Transverse colon (tissue), 4 donors: ENCODE data around the gene ANLN.
"Not testable (repeated sequence)": the region's sequence is repeated elsewhere in the genome, so short reads cannot be mapped to it uniquely, and the experiment has no call there.

Experiments used
- EP300 ChIP-seq: sonication (generic); formaldehyde crosslinking; IDR thresholded peaks from one replicate; pipeline ENCODE4 v1.6.1; 2017; ENCODE audit warnings: antibody characterized with exemption, low read depth
- POLR2A ChIP-seq: fragments of 450-650 bp; IDR thresholded peaks from one replicate; pipeline ENCODE4 v1.6.1; 2016; ENCODE audit warnings: antibody characterized with exemption, mild to moderate bottlenecking, moderate library complexity
- POLR2AphosphoS5 ChIP-seq, 3 donors: sonication (generic); formaldehyde crosslinking; IDR thresholded peaks; one replicate each; pipeline ENCODE4 v1.6.1; 2016; ENCODE audit warnings: antibody characterized with exemption in 3 of 3
- TF ChIP-seq, protein P1 (sequence below), 5 experiments: fragments of 200-600 bp in 3 of 5; fragments of 450-650 bp in 2 of 5; sonication (generic) in 3 of 5; IDR thresholded peaks; 1 replicate in 2 of 5; 2 replicates in 3 of 5; pipeline ENCODE4 v1.5.1; 2016 to 2017; ENCODE audit warnings: antibody characterized with exemption in 5 of 5, inconsistent platforms in 3 of 5, mild to moderate bottlenecking in 2 of 5, moderate library complexity in 1 of 5

DNA sequence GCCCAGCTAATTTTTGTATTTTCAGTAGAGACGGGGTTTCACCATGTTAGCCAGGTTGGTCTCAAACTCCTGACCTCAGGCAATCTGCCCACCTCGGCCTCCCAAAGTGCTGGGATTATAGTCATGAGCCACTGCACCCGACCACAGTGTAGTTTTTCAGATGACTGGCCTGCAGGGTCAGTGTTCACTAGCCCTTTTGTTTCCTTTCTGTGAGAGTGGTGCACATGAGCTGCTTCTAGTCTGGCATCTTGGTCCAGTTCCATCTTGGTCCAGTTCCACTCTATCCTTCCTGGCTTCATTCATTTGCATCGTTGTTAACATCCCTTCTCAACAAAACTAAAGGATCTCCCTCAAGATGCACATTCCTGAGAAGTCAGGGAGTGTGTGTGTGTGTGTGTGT, 94.2 kb downstream of the ANLN start:
- TF ChIP-seq, protein P1, sequence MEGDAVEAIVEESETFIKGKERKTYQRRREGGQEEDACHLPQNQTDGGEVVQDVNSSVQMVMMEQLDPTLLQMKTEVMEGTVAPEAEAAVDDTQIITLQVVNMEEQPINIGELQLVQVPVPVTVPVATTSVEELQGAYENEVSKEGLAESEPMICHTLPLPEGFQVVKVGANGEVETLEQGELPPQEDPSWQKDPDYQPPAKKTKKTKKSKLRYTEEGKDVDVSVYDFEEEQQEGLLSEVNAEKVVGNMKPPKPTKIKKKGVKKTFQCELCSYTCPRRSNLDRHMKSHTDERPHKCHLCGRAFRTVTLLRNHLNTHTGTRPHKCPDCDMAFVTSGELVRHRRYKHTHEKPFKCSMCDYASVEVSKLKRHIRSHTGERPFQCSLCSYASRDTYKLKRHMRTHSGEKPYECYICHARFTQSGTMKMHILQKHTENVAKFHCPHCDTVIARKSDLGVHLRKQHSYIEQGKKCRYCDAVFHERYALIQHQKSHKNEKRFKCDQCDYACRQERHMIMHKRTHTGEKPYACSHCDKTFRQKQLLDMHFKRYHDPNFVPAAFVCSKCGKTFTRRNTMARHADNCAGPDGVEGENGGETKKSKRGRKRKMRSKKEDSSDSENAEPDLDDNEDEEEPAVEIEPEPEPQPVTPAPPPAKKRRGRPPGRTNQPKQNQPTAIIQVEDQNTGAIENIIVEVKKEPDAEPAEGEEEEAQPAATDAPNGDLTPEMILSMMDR (IDR thresholded peaks at IDR 0.05) = not testable (repeated sequence)
- not testable (repeated sequence) for TF ChIP-seq POLR2A; EP300; POLR2AphosphoS5 (IDR thresholded peaks at IDR 0.05)
